Activated CD8-positive, alpha-beta memory T cell treated with anti-CD3 and anti-CD28 coated beads for 48 hours (primary cell): ENCODE results near the gene ADTRP.

Source experiments
- DNase-seq, 3 experiments: peaks; one replicate each; pipeline ENCODE4 v3.0.0-alpha.2; 2020; ENCODE audit warnings: low read depth in 2 of 3, low spot score in 2 of 3

Gene ADTRP

GRCh38 chr6:11774426-11774825, 4.2 kb downstream of the ADTRP start:
- DNase-seq = no peak

GRCh38 chr6:11773581-11773980, 5.0 kb downstream of the ADTRP start:
- DNase-seq = no peak

GRCh38 chr6:11773013-11773412, 5.6 kb downstream of the ADTRP start:
- no peak for DNase-seq

GRCh38 chr6:11772109-11772825, 6.3 kb downstream of the ADTRP start:
- no peak for DNase-seq

- no peak for DNase-seq
Observed at GRCh38 chr6:11771473-11772048, 7.0 kb downstream of the ADTRP start.

GRCh38 chr6:11770546-11771466, 7.8 kb downstream of the ADTRP start:
- DNase-seq = no peak

- DNase-seq = no peak
Observed at GRCh38 chr6:11769811-11770545, 8.6 kb downstream of the ADTRP start.

- no peak for DNase-seq
Observed at GRCh38 chr6:11769244-11769643, 9.4 kb downstream of the ADTRP start.

GRCh38 chr6:11767978-11768756, 10.4 kb downstream of the ADTRP start:
- DNase-seq = no peak

GRCh38 chr6:11767458-11767857, 11.1 kb downstream of the ADTRP start:
- DNase-seq = no peak

- DNase-seq = no peak
Observed at GRCh38 chr6:11766589-11767450, 11.8 kb downstream of the ADTRP start.

GRCh38 chr6:11766043-11766442, 12.6 kb downstream of the ADTRP start:
- DNase-seq = no peak

GRCh38 chr6:11764250-11764604, 14.4 kb downstream of the ADTRP start:
- DNase-seq = no peak

- no peak for DNase-seq
Observed at GRCh38 chr6:11763460-11764249, 14.9 kb downstream of the ADTRP start.

- DNase-seq = no peak
Observed at GRCh38 chr6:11762794-11763459, 15.7 kb downstream of the ADTRP start.

GRCh38 chr6:11761744-11762620, 16.6 kb downstream of the ADTRP start:
- DNase-seq = no peak

GRCh38 chr6:11760015-11760473, 18.6 kb downstream of the ADTRP start:
- DNase-seq = no peak
